GM20000 (cell line): Measurements from ENCODE around the gene RNASET2.

Experiments
- DNase-seq: peaks from one replicate; pipeline ENCODE4 v3.0.0; 2012; ENCODE audit warnings: low spot score
- TF ChIP-seq, protein P1 (sequence below): IDR thresholded peaks from 2 replicates; pipeline ENCODE4 v1.5.1; 2012; ENCODE audit warnings: mild to moderate bottlenecking, control low read depth; ENCODE audit errors: extremely low read depth, missing control alignments

RNASET2 gene

DNA sequence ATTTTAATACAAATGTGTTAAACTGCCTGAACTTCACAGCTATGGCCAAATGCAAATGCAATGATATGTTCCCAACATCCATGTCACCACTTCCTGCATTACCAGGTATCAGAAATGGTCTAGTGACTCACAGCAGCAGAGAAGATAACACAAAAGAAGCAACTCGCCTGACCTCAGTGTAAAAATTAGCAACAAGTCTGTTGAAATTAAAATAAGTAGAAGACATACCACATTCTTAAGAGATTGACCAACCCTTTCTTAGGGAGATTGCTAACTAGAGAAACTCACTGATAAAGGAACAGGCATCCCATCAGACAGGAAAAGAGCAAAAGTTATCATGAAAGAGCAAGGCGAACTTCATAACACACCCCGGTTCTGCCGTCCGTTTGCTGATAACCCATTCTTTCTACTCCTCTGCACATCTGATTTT, 45.1 kb downstream of the RNASET2 start:
- DNase-seq = peak; percentile 8
- TF ChIP-seq, protein P1, sequence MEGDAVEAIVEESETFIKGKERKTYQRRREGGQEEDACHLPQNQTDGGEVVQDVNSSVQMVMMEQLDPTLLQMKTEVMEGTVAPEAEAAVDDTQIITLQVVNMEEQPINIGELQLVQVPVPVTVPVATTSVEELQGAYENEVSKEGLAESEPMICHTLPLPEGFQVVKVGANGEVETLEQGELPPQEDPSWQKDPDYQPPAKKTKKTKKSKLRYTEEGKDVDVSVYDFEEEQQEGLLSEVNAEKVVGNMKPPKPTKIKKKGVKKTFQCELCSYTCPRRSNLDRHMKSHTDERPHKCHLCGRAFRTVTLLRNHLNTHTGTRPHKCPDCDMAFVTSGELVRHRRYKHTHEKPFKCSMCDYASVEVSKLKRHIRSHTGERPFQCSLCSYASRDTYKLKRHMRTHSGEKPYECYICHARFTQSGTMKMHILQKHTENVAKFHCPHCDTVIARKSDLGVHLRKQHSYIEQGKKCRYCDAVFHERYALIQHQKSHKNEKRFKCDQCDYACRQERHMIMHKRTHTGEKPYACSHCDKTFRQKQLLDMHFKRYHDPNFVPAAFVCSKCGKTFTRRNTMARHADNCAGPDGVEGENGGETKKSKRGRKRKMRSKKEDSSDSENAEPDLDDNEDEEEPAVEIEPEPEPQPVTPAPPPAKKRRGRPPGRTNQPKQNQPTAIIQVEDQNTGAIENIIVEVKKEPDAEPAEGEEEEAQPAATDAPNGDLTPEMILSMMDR = no peak

DNA sequence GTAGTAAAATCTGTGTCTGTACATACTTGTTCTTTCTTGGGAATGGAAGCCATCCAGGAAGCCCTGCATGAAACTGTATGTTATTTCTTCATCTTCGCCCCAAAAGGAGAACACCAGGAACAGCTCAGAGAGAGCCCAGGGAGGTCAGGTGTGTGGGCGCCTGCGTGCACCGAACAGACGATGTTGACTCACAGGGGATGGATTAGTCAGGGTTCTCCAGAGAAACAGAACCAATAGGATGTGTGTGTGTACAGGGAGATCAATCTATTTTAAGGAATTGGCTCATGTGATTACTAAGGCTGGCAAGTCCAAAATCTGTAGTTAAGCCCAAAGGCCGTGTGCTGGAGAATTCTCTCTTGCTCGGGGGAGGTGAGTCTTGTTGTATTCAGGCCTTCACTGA, 45.7 kb downstream of the RNASET2 start:
- TF ChIP-seq, protein P1 = no peak
- DNase-seq = no peak

DNA sequence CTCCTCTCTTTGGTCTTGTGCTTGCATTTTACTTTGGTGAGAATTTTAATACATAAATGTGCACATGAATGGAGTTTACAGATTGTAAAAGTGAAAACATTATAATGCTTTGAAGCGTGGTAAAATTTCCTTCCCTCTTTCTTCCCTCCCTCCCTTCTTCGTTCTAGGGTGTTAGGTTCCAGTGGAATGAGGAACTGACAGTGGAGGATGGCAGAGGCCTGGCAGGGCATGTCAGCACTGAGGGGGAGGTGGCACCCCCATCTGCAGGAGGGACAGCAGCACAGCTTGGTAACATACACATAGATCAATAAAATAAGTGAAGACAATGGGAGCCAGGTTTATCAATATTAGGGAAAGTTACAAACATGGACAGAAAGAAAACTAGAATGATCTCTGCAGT, 47.5 kb downstream of the RNASET2 start:
- no peak for DNase-seq

DNA sequence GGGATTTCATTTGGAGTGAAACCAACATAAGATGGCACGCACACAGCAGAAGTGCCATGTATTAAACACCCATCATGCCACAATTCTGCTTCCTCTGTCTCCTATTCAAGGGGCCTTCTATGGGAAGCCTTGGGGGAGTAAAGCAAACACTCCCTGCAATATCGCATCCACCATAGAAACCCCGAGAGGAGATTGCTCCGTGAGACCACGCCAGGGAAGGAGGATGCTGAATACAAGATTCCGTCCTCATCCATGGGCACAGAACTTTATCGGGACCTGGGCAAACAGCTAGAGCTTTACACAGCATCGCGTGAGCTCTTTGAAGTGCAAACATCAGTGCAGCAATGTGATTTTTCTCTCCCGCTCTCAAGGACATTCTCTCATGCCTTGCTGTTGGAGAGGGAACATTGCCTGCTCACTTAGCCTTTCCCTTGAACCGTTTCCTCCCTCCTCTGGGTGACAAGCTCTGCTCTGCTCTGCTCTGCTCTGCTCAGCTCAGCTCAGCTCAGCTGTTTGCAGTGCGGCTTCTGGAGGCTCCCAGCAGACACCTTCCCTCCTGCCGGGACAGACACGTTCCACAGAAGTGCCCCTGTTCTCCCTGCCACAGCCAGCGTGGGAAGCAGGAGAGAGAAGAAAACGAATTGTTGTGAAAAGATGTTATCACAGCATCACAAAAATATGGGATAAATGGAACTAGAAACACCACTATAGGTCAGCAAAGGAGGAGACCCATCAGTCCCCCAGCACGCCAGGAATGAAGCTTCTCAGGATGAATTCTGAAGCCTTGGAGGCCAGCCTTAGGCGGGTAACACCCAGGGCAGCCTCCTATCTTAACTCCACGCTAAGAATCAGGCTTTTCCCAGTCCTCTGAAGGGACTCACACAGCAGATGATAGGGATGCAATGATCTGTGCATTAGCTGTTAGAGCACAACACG, 48.2 kb downstream of the RNASET2 start:
- peak; percentile 10 for DNase-seq
- TF ChIP-seq, protein P1 = no peak

More for the DNA sequence above, 47.5 kb downstream of the RNASET2 start:
- TF ChIP-seq, protein P1 = no peak

DNA sequence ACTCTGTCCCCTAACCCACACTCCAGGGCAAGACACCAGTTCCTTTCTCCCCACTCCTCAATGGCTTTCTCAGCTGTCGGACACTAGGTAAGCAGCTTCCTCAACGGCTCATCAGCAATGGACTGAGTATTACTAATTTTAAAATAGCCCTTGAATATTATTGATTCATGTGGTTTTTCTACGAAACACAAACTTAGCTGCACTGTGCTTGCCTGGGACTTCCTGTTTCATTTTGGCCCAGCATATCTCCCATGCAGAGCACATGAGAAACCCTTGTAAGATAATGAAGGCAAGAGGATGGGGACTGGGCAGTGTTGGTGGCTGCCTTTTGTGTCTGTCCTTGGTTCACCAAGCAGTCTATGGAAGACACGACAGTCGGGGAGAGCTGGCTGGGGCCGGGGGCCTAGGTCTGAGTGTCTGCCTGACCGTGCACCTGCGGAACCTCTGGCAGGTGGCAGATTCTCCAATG, 48.9 kb downstream of the RNASET2 start:
- peak; percentile 77 for DNase-seq
- TF ChIP-seq, protein P1 = no peak

DNA sequence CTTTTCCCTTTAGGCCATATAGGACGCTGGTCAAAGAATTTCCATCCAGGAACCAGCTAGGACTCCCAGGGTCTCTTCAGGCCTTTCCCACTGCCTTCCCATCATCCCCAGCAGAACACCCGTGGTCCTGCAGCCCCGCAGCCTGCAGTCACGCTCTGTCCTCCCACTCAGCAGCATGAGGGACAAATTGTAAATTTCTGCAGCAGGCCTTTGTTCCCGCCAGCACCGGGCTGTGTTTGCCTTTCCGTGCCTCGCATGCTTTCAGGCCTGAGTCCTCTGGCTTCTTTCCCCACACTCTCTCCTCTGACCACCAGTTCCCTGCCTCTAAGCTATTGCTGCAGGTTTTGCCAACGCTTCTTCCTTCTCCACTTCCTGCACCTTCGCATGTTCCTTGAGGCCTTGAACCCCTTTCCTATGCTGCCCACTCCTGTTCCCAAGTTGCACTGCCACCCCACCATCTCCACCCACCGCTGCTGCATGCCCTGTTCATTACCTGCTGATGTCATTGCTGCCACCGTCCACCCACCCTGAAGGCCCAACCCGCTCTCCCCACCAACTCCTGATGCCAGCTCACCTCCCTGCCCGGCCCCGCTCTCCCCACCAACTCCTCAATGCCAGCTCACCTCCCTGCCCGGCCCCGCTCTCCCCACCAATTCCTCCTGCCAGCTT, 49.8 kb downstream of the RNASET2 start:
- DNase-seq = peak; percentile 3
- TF ChIP-seq, protein P1 = no peak

DNA sequence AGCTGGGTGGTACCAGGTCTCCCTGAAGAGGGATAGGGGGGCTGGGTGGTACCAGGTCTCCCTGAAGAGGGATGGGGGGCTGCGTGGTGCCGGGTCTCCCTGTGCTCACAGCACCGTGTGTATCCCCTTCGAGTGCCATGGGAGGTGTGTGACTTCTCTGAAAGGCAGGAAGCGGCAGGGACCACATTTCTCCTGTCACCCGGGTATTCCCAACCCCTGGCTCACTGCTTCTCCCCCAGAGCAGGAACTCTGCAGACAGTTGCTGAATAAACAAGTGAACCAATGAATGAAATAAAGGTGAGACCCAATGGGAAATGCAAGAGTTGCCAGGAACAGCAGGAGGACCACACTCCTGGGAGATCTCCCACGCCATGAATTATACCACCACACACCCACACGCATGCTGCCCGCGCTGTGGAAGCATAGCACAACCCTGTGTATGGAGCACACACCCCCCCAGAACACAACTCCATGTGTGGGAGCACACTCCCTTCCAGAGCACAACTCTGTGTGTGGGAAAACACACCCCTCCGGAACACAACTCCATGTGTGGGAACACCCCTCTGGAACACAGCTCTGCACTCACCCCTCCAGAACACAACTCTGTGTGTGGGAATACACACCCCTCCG, 50.7 kb downstream of the RNASET2 start:
- TF ChIP-seq, protein P1 = no peak
- DNase-seq = peak; percentile 2
